H1 (cell line): ENCODE measurements around the gene C5orf58. TPM values are rescaled to one million over a fixed set of nuclear protein-coding genes. Genes with fewer than 3 reads are reported as not detected.

Experiments used
- CTCF ChIA-PET: fragments of 300-600 bp; sonication (Branson Sonifier 250); formaldehyde crosslinking; loops from one replicate; lab custom pipeline; 2021; ENCODE audit not compliant: partially characterized antibody; lab: Charles Lee
- POLR2A ChIA-PET: fragments of 300-600 bp; sonication (Branson Sonifier 250); formaldehyde crosslinking; loops from one replicate; lab custom pipeline; 2021; ENCODE audit warnings: inconsistent platforms; ENCODE audit not compliant: partially characterized antibody; lab: Charles Lee
- DNase-seq, 2 experiments: peaks; one replicate each; pipeline versions ENCODE4 v3.0.0 to v3.0.0-alpha.2; 2010 to 2022; ENCODE audit warnings: low spot score in 2 of 2, low read depth in 1 of 2, mixed read lengths in 1 of 2
- FAIRE-seq: peaks from 2 replicates; lab custom pipeline; 2011; peaks lifted over from hg19 to GRCh38; lab: Jason Lieb, UNC
- H2AFZ ChIP-seq: 2 replicates; pipeline ENCODE4 v1.8.1; 2012; ENCODE audit warnings: low read length, inconsistent platforms
- H2AK5ac ChIP-seq: 2 replicates; pipeline ENCODE4 v1.6.1; 2013; ENCODE audit warnings: low read depth, low read length
- H2BK120ac ChIP-seq: replicated peaks from 2 replicates; pipeline ENCODE3; 2013; ENCODE audit warnings: low read depth, low read length, inconsistent platforms
- H2BK12ac ChIP-seq: 2 replicates; pipeline ENCODE4 v1.6.1; 2013; ENCODE audit warnings: low read depth, low read length
- H2BK15ac ChIP-seq: 2 replicates; pipeline ENCODE4 v1.6.1; 2013; ENCODE audit warnings: low read length
- H2BK20ac ChIP-seq: 2 replicates; pipeline ENCODE4 v1.6.1; 2013; ENCODE audit warnings: low read length
- H2BK5ac ChIP-seq: 2 replicates; pipeline ENCODE4 v1.6.1; 2013; ENCODE audit warnings: low read depth, low read length
- H3K14ac ChIP-seq: 2 replicates; pipeline ENCODE4 v1.6.1; 2013; ENCODE audit warnings: inconsistent platforms; ENCODE audit not compliant: insufficient read length
- H3K18ac ChIP-seq: 2 replicates; pipeline ENCODE4 v1.6.1; 2013; ENCODE audit warnings: low read length; ENCODE audit errors: extremely low read depth
- H3K23ac ChIP-seq: 2 replicates; pipeline ENCODE4 v1.6.1; 2013; ENCODE audit warnings: inconsistent platforms; ENCODE audit not compliant: insufficient read length
- H3K23me2 ChIP-seq: 2 replicates; pipeline ENCODE4 v1.6.1; 2013; ENCODE audit warnings: low read depth, low read length
- H3K27ac ChIP-seq: 2 replicates; pipeline ENCODE4 v1.6.1; 2011; ENCODE audit warnings: low read depth, low read length, inconsistent platforms
- H3K27me3 ChIP-seq, 4 experiments: replicated peaks in 1 of 4; 1 replicate in 1 of 4; 2 replicates in 3 of 4; pipeline versions ENCODE4 v1.6.1 to v1.8.1; 2011 to 2013; ENCODE audit warnings: low read length in 3 of 4, mild to moderate bottlenecking in 3 of 4, inconsistent platforms in 2 of 4, mixed read lengths in 2 of 4, moderate library complexity in 1 of 4; ENCODE audit not compliant: control insufficient read depth in 3 of 4, insufficient read depth in 3 of 4; ENCODE audit errors: extremely low read depth in 1 of 4
- H3K36me3 ChIP-seq, 4 experiments: 2 replicates each; pipeline versions ENCODE4 v1.6.1 to v1.8.1; 2011 to 2013; ENCODE audit warnings: mild to moderate bottlenecking in 4 of 4, low read length in 3 of 4, moderate library complexity in 2 of 4, control low read depth in 1 of 4, inconsistent platforms in 1 of 4; ENCODE audit not compliant: insufficient read depth in 4 of 4, control insufficient read depth in 2 of 4
- H3K4ac ChIP-seq: replicated peaks from 2 replicates; pipeline ENCODE3; 2013; ENCODE audit warnings: low read length, low read depth, mixed read lengths, inconsistent platforms; ENCODE audit not compliant: insufficient read length
- H3K4me1 ChIP-seq, 4 experiments: replicated peaks in 1 of 4; 1 replicate in 1 of 4; 2 replicates in 3 of 4; pipeline versions ENCODE4 v1.6.1 to v1.8.1; 2011 to 2013; ENCODE audit warnings: low read length in 3 of 4, inconsistent platforms in 2 of 4, mixed read lengths in 1 of 4; ENCODE audit not compliant: insufficient read depth in 4 of 4, control insufficient read depth in 3 of 4
- H3K4me2 ChIP-seq, 2 experiments: 2 replicates each; pipeline versions ENCODE4 v1.6.1 to v1.8.1; 2011 to 2013; ENCODE audit warnings: low read depth in 2 of 2, low read length in 2 of 2, control low read depth in 1 of 2, inconsistent platforms in 1 of 2, mild to moderate bottlenecking in 1 of 2; ENCODE audit not compliant: insufficient read depth in 1 of 2
- H3K4me3 ChIP-seq, 4 experiments: fragments of 200-600, 300-600 bp in 1 of 4; sonication (generic), shearing (Covaris generic), sonication (Bioruptor Twin) in 1 of 4; 2 replicates each; pipeline versions ENCODE4 v1.5.1 to v1.8.1; 2011 to 2016; ENCODE audit warnings: low read length in 4 of 4, low read depth in 3 of 4, control low read depth in 2 of 4, inconsistent platforms in 2 of 4, mild to moderate bottlenecking in 2 of 4, mixed read lengths in 1 of 4, moderate library complexity in 1 of 4; ENCODE audit not compliant: insufficient read depth in 2 of 4; ENCODE audit errors: extremely low read depth in 1 of 4
- H3K56ac ChIP-seq: replicated peaks from 2 replicates; pipeline ENCODE3; 2013; ENCODE audit warnings: low read depth, mild to moderate bottlenecking, mixed read lengths, low read length, inconsistent platforms; ENCODE audit not compliant: insufficient read length
- H3K79me1 ChIP-seq: 2 replicates; pipeline ENCODE4 v1.6.1; 2013; ENCODE audit warnings: low read depth, low read length, control low read depth
- H3K79me2 ChIP-seq, 2 experiments: 2 replicates each; pipeline versions ENCODE4 v1.6.1 to v1.8.1; 2012 to 2013; ENCODE audit warnings: low read length in 2 of 2, mild to moderate bottlenecking in 2 of 2, inconsistent platforms in 1 of 2; ENCODE audit not compliant: insufficient read depth in 2 of 2, control insufficient read depth in 1 of 2
- H3K9ac ChIP-seq, 4 experiments: replicated peaks in 1 of 4; 1 replicate in 1 of 4; 2 replicates in 3 of 4; pipeline versions ENCODE4 v1.6.1 to v1.8.1; 2011 to 2013; ENCODE audit warnings: low read depth in 3 of 4, low read length in 3 of 4, control low read depth in 2 of 4, mild to moderate bottlenecking in 2 of 4, moderate library complexity in 2 of 4, inconsistent platforms in 1 of 4; ENCODE audit errors: extremely low read depth in 1 of 4
- H3K9me3 ChIP-seq, 2 experiments: 2 replicates each; pipeline versions ENCODE4 v1.6.1 to v1.8.1; 2012 to 2013; ENCODE audit warnings: mild to moderate bottlenecking in 2 of 2, moderate library complexity in 2 of 2, control low read depth in 1 of 2, inconsistent platforms in 1 of 2, low read depth in 1 of 2, low read length in 1 of 2, mixed read lengths in 1 of 2; ENCODE audit not compliant: insufficient read depth in 2 of 2
- H4K20me1 ChIP-seq, 2 experiments: replicated peaks in 1 of 2; 2 replicates each; pipeline versions ENCODE3 to v1.8.1; 2011 to 2013; ENCODE audit warnings: inconsistent platforms in 2 of 2, low read length in 2 of 2, mild to moderate bottlenecking in 1 of 2; ENCODE audit not compliant: insufficient read depth in 2 of 2, control insufficient read depth in 1 of 2
- H4K5ac ChIP-seq: 2 replicates; pipeline ENCODE4 v1.6.1; 2013; ENCODE audit warnings: low read length, low read depth, mixed read lengths, inconsistent platforms; ENCODE audit not compliant: insufficient read length
- H4K8ac ChIP-seq: 2 replicates; pipeline ENCODE4 v1.8.0; 2013; ENCODE audit warnings: mild to moderate bottlenecking, moderate library complexity, low read length, inconsistent platforms; ENCODE audit not compliant: insufficient read depth; ENCODE audit errors: extremely low read depth
- H4K91ac ChIP-seq: replicated peaks from 2 replicates; pipeline ENCODE3; 2013; ENCODE audit warnings: low read length, mixed read lengths, inconsistent platforms; ENCODE audit not compliant: insufficient read length
- EP300 ChIP-seq, 2 experiments: IDR thresholded peaks; 1 replicate in 1 of 2; 2 replicates in 1 of 2; pipeline ENCODE4 v1.6.1; 2011 to 2012; ENCODE audit warnings: low read depth in 2 of 2, low read length in 2 of 2, mild to moderate bottlenecking in 2 of 2, borderline replicate concordance in 1 of 2, inconsistent platforms in 1 of 2, moderate library complexity in 1 of 2
- SIRT6 ChIP-seq: IDR thresholded peaks from one replicate; pipeline ENCODE4 v1.7.1; 2012; ENCODE audit warnings: low read length, inconsistent platforms
- TAF7 ChIP-seq: optimal IDR thresholded peaks from 2 replicates; pipeline ENCODE3; 2011; ENCODE audit warnings: low read depth, mild to moderate bottlenecking, inconsistent platforms, low read length, moderate library complexity, borderline replicate concordance
- WGBS, 2 experiments: shearing (Covaris generic) in 1 of 2; methylation state at CpG; one replicate each; pipeline versions ENCODE4 v1.1.6 to v1.1.7; 2013 to 2015; ENCODE audit warnings: low lambda C conversion rate in 2 of 2, mixed read lengths in 2 of 2, inconsistent platforms in 1 of 2, low coverage in 1 of 2, missing lambda C conversion rate in 1 of 2; ENCODE audit not compliant: insufficient replicate concordance in 2 of 2, insufficient coverage in 1 of 2, insufficient read length in 1 of 2; ENCODE audit errors: extremely low coverage in 1 of 2, missing lambda C conversion rate in 1 of 2; 5-methylcytosine and 5-hydroxymethylcytosine counted together
- polyA plus RNA-seq, 7 experiments: library from polyadenylated mRNA; depleted of rRNA in 3 of 7; stranded (reverse) in 5 of 7; unstranded in 2 of 7; fragments of >200 nt in 5 of 7; fragments of 200-250 nt in 2 of 7; gene quantifications; 1 replicate in 5 of 7; 2 replicates in 1 of 7; 4 replicates in 1 of 7; pipeline versions ENCODE4 v1.2.1 to v1.2.3, GENCODE V29; 2011 to 2013; ENCODE audit warnings: missing spikeins in 2 of 7, mixed read lengths in 2 of 7
- total RNA-seq: library from RNA; stranded (reverse); fragmentation: NEBNext Ultra II Directional; extraction: Animal tissue kit (Norgen Biotek cat#: 25700); gene quantifications from 2 replicates; pipeline ENCODE4 v1.2.1, GENCODE V29; 2021

Gene C5orf58
- total and polyA plus RNA-seq, 2 of the 8 experiments (the other 6 are each of a cell fraction or from before 2014, with no cell fraction given), result 0.24 to 1.6 TPM

- Histone ChIP-seq H3K4ac (no peak overlapping the region), H2BK20ac (no peak overlapping the region), H2AK5ac (no peak overlapping the region), H4K20me1 (peaks cover 0 to 2% of the 10 kb centered on the region in 2 experiments), H3K56ac (no peak overlapping the region), H3K36me3 (no peaks in the 10 kb centered on the region), H2AFZ (no peak overlapping the region), H3K14ac (no peak overlapping the region), H3K4me2 (no peak overlapping the region), H3K23ac (no peak overlapping the region), H3K27me3 (no peaks in the 10 kb centered on the region), H4K5ac (no peak overlapping the region), H3K27ac (no peak overlapping the region), H2BK15ac (no peak overlapping the region), H4K8ac (no peak overlapping the region), H3K4me1 (peaks cover 6 to 12% (median 8%) of the 10 kb centered on the region in 4 experiments; a peak in 4 of 7 replicates), H3K79me2 (no peaks in the 10 kb centered on the region), H3K9ac (no peak overlapping the region), H4K91ac (no peak overlapping the region), H2BK120ac (no peak overlapping the region), H3K9me3 (no peaks in the 10 kb centered on the region), H3K79me1 (no peaks in the 10 kb centered on the region), H3K4me3 (no peak overlapping the region), H3K18ac (no peak overlapping the region), H3K23me2 (no peaks in the 10 kb centered on the region)
- ChIA-PET CTCF (interaction anchor here (1.0 to 6.1 kb wide), 3 partner anchors 12 to 141 kb away, joined by 3 to 75 read pairs (median 3); no protein-coding TSS in a partner anchor), POLR2A (no interaction called here)
- FAIRE-seq (no peak), DNase-seq (no peak)
- no peak for TF ChIP-seq TAF7
- no peak for TF ChIP-seq EP300 (IDR thresholded peaks at IDR 0.05; ENCODE audit: borderline replicate concordance in 1 of 2, low read depth in 2 of 2, low read length in 2 of 2)
- no peak for TF ChIP-seq SIRT6
- TF ChIP-seq, all 59 proteins: peak for 0
- H2BK12ac ChIP-seq, result no peak overlapping the region
- 84% methylated on average over 4 of the region's 4 CpGs; no CpG with 5 or more reads in 1 of the 2 experiments for WGBS, 2 experiments
- H2BK5ac ChIP-seq, result no peak overlapping the region
Measured at GRCh38 chr5:170263906-170264305, 31.1 kb downstream of the C5orf58 start.
